ENCODE results near the gene NDUFA11.
"Not testable (repeated sequence)": the region's sequence is repeated elsewhere in the genome, so short reads cannot be mapped to it uniquely, and the experiment has no call there.

The NDUFA11 gene

DNA sequence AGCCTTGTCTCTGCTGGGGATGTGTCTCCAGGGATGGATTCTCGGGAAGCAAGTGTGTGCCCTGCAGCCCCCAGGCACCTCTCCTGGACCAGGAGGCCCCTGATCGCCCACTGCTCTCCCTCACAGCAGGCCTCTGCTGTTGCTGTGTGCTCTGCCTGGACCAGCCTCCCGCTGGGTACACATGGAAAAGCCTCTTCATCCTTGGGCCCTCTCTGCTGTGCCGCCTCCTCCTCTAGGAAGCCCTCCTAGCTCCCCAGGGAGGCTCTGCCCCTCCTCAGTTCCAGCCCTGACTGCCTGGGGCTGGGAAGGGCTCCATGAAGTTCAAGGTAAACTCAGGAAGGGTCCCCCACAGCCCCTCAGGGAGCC lies 12.0 kb downstream of the NDUFA11 start:
- TF ChIP-seq CTCF (IDR thresholded peaks at IDR 0.05; ENCODE audit: low read depth, low read length, missing control alignments) = no peak
- DNase-seq (ENCODE audit: low read depth) = no peak
- H3K4me3 ChIP-seq (ENCODE audit: low read depth, low read length) = no peak overlapping the region

GRCh38 chr19:5890099-5890498 lies 13.5 kb downstream of the NDUFA11 start:
- no peak overlapping the region for H3K4me3 ChIP-seq (ENCODE audit: low read depth, low read length)
- no peak for TF ChIP-seq CTCF (IDR thresholded peaks at IDR 0.05; ENCODE audit: low read depth, low read length, missing control alignments)
- DNase-seq (ENCODE audit: low read depth) = no peak

DNA sequence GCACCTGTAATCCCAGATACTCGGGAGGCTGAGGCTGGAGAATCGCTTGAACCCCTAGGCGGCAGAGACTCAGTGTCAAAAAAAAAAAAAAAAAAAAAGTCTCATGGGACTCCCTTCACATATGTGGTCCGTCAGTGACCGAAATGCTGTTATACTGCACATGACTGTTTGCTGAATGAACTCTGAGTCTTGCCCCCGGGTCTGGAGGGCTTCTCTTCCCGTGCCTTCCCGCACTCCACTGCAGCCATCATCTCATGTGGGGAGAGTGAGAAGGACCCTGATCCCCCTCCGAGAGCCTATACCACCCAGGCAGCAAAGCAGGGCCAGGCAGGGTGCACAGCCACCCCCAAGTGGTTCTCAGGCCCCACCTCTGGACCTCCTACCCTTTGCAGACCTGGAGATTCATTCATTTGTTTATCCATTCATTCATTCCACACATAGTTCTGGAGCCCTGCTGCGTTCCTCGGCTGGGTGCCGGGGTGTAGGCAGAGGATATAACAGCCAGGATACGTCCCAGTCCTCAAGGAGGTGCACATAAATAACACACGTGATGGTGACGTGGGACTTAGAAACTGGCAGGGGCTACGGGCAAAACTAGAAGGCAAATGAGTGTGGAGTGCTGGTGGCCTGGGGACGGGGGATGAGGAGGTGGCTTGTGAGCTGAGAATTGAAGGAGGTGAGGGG lies 14.2 kb downstream of the NDUFA11 start:
- DNase-seq (ENCODE audit: low read depth) = no peak
- no peak overlapping the region for H3K4me3 ChIP-seq (ENCODE audit: low read depth, low read length)
- no peak for TF ChIP-seq CTCF (IDR thresholded peaks at IDR 0.05; ENCODE audit: low read depth, low read length, missing control alignments)

DNA sequence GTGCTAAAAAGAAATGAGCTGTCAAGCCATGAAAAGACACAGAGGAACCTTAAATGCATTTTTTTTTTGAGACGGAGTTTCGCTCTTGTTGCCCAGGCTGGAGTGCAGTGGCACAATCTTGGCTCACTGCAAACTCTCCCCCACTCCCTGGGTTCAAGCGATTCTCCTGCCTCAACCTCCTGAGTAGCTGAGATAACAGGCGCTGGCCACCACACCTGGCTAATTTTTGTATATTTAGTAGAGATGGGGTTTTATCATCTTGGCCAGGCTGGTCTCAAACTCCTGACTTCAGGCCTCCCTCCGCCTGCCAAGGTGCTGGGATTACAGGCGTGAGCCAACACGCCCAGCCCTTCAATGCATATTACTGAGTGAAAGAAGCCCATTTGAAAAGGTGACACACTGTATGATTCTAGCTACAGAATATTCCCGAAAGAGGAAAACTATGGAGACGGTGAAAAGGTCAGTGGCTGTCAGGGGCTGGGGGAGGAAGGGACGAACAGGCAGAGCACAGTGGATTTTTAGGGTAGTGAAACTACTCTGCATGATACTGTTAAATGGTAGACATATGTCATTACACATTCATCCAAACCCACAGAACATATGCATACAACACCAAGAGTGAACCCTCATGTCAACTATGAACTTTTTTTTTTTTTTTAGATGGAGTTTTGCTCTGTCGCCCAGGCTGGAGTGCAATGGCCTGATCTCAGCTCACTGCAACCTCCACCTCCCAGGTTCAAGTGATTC lies 19.4 kb downstream of the NDUFA11 start:
- not testable (repeated sequence) for DNase-seq (ENCODE audit: low read depth); H3K4me3 ChIP-seq (ENCODE audit: low read depth, low read length)

GRCh38 chr19:5883157-5883873 lies 20.3 kb downstream of the NDUFA11 start:
- DNase-seq (ENCODE audit: low read depth); H3K4me3 ChIP-seq (ENCODE audit: low read depth, low read length): not testable (repeated sequence)

DNA sequence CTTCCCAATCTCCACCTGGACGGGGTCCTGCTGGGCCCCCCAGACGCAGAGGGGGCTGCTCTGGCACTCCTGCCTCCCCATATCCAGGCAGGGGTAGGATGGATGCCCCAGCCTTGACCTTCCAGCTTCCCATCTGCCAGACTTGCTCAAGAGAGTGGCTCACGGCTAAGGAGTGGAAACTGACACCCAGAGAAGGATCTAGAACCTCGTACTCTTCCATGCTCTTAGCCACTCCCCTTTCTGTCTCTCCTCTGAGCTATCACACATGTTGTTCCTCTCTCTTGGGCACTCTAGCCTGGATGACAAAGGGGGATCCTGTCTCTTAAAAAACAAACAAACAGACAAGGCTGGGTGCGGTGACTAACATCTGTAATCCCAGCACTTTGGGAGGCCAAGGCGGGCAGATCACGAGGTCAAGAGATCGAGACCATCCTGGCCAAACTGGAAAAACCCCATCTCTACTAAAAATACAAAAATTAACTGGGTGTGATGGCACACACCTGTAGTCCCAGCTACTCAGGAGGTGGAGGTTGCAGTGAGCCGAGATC lies 21.1 kb downstream of the NDUFA11 start:
- H3K4me3 ChIP-seq (ENCODE audit: low read depth, low read length) = no peak overlapping the region
- no peak for TF ChIP-seq CTCF (IDR thresholded peaks at IDR 0.05; ENCODE audit: low read depth, low read length, missing control alignments)
- DNase-seq (ENCODE audit: low read depth) = no peak

DNA sequence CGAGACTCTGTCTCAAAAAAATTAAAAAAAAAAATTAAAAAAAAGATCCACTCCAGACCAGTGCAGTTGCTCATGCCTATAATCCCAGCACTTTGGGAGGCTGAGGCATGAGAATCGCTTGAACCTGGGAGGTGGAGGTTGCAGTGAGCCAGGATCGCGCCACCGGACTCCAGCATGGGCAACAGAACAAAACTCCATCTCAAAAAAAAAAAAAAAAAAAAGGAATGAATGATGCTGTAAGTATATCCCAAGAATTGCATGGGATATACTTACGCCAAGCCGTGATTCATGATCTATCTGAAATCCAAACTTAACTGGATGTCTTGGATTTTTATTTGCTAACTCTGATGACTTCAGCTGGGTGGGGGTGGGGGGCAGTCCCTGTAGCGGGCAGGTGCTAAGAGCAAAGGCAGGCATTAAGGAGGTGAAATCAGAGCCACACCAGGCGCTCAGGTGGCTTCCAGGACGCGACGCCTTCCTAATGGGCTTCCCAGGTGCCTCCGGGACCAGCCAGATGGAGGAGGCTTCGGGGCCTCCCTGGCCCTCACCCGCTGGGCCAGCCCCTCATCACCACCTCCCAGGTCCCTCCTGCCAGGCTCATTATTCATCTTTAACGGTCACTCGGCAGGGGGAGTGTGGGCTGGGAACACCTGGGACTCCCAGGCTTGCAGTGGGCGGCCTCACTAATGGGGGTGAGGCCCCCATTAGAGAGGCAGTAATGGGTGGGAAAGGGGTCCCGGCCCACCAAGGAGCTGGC lies 21.9 kb downstream of the NDUFA11 start:
- no peak overlapping the region for H3K4me3 ChIP-seq (ENCODE audit: low read depth, low read length)
- no peak for TF ChIP-seq CTCF (IDR thresholded peaks at IDR 0.05; ENCODE audit: low read depth, low read length, missing control alignments)
- DNase-seq (ENCODE audit: low read depth) = no peak

Data from GM12864 (cell line).